ENCODE results near the gene TMEM74B. TPM values are rescaled to one million over a fixed set of nuclear protein-coding genes. Genes with fewer than 3 reads are reported as not detected.
"Not testable (repeated sequence)": the region's sequence is repeated elsewhere in the genome, so short reads cannot be mapped to it uniquely, and the experiment has no call there.

Gene TMEM74B
- 1.6 TPM for total RNA-seq

DNA sequence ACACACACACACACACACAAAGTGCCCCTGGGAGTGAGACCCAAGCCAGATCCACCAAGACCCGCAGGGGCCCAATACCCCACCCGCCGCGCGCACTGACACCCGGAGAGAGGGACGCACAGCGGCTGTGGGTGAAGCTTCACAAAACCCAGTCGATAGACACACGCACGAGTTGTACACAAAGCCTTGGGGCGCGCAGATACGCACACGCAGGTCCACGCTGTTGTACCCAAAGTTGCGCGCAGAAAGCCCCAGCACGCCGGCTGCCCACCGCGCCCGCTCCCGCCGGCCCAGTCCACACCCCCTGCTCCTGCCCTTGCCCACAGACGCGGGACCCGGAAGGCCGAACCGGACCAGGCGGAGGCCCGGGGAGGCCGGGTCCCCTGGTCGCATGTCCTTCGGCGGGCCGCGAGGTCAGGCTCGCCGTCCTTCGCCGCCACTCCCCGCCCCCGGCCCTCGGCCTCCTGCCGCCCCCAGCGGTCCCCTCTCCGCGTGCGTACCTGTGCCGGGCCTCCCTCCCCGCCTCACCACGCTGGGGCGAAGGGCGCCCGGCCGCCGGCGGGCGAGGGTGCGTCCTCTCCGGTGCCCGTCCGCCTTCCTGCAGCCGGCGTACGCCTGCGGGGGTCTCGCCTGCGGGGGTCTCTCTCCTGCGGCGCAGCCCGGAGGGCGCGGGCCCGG, at the start of gene TMEM74B:
Gene TMEM74B (minus strand): TSS at position 344 of the 678 bp plus-strand sequence. CDS start 1,180 bp downstream, outside the sequence.
- peak within 1 kb of the TSS in 2 of 3 donors; percentile 33 to 40 for H3K9ac ChIP-seq (ENCODE audit: low read depth in 1 of 3, low read length in 3 of 3)
- H3K36me3 ChIP-seq (ENCODE audit: control insufficient read depth in 3 of 3, insufficient read depth in 3 of 3, low read length in 3 of 3) = peaks cover 0 to 2% (median 0%) of the 10 kb centered on the region in 3 donors
- peak within 1 kb of the TSS; percentile 30 to 45 (median 40) for H3K4me3 ChIP-seq (ENCODE audit: low read length in 3 of 3)
- peaks cover 5 to 14% (median 11%) of the 10 kb centered on the region in 3 donors for H3K4me1 ChIP-seq (ENCODE audit: control insufficient read depth in 3 of 3, insufficient read depth in 3 of 3, low read length in 3 of 3)
- no peak within 1 kb of the TSS for H3K27ac ChIP-seq (ENCODE audit: low read depth, low read length)
- H3K27me3 ChIP-seq (ENCODE audit: control insufficient read depth in 3 of 3, insufficient read depth in 3 of 3, low read length in 3 of 3) = peaks cover 15 to 30% (median 23%) of the 10 kb centered on the region in 3 donors
- no peaks in the 10 kb centered on the region for H3K9me3 ChIP-seq (ENCODE audit: control insufficient read depth in 3 of 3, low read length in 3 of 3)

DNA sequence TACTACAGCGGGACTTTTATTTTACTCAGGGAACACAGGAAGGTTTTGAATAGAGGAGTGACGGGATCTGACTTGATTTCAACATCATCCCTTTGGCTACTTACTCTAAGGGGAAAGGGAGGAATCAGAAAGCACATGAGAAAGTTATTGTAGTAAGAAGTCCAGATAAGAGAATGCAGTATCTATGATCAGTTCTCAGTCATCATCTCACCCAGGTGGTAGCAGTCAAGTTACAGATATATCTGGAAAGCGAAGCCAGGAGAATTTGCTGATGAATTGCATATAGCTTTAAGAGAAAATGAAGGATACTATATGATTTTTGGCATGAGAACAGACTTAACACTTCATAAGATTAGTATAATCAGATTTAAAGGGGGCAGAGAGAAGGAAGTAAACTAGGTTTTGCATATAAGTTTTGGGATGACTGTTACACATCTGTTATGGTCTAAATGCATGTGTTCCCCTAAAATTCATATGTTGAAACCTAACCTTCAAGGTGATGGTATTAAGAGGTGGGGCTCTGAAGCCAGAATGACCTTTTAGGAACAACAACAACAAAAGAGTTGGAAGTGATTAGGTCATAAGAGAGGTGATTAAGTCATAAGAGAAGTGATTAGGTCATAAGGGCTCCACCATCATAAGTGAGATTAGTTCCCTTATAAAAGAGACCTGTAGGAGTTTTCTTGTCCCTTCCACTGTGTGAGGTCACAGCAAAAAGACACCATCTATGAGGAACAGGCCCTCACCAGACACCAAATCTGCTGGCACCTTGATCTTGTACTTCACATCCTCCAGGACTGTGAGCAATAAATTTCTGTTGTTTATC, 47.7 kb upstream of the TMEM74B start:
- no peak overlapping the region for H3K9ac ChIP-seq (ENCODE audit: low read depth in 1 of 3, low read length in 3 of 3)
- no peaks in the 10 kb centered on the region for H3K9me3 ChIP-seq (ENCODE audit: control insufficient read depth in 3 of 3, low read length in 3 of 3)
- H3K4me1 ChIP-seq (ENCODE audit: control insufficient read depth in 3 of 3, insufficient read depth in 3 of 3, low read length in 3 of 3) = no peaks in the 10 kb centered on the region
- peaks cover 0 to 7% (median 4%) of the 10 kb centered on the region in 3 donors for H3K27me3 ChIP-seq (ENCODE audit: control insufficient read depth in 3 of 3, insufficient read depth in 3 of 3, low read length in 3 of 3)
- H3K4me3 ChIP-seq (ENCODE audit: low read length in 3 of 3) = no peak overlapping the region
- no peaks in the 10 kb centered on the region for H3K36me3 ChIP-seq (ENCODE audit: control insufficient read depth in 3 of 3, insufficient read depth in 3 of 3, low read length in 3 of 3)
- H3K27ac ChIP-seq (ENCODE audit: low read depth, low read length) = no peak overlapping the region

DNA sequence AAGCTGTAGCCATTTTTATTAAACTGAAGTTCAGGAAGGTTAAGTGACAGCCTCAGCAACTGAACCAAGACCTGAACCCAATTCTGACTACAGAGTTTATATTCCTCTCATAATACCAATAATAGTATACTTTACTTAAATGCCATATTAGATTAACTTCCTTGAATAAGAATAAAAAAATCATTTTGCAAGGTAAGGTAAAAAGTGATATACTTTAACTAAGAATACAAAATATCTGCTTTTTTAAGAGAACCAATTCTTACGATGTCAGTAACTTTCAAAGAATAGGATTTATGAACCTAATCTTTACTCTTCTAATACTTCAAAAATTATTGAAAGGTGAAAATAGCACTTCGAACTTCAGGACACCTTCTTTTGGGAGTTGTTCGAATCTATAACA, 44.8 kb upstream of the TMEM74B start:
- no peak overlapping the region for H3K27ac ChIP-seq (ENCODE audit: low read depth, low read length)
- no peaks in the 10 kb centered on the region for H3K36me3 ChIP-seq (ENCODE audit: control insufficient read depth in 3 of 3, insufficient read depth in 3 of 3, low read length in 3 of 3)
- H3K4me1 ChIP-seq (ENCODE audit: control insufficient read depth in 3 of 3, insufficient read depth in 3 of 3, low read length in 3 of 3) = peaks cover 3 to 10% (median 7%) of the 10 kb centered on the region in 3 donors
- no peak overlapping the region for H3K4me3 ChIP-seq (ENCODE audit: low read length in 3 of 3)
- H3K9me3 ChIP-seq (ENCODE audit: control insufficient read depth in 3 of 3, low read length in 3 of 3) = no peaks in the 10 kb centered on the region
- no peak overlapping the region for H3K9ac ChIP-seq (ENCODE audit: low read depth in 1 of 3, low read length in 3 of 3)
- peaks cover 0 to 13% (median 9%) of the 10 kb centered on the region in 3 donors for H3K27me3 ChIP-seq (ENCODE audit: control insufficient read depth in 3 of 3, insufficient read depth in 3 of 3, low read length in 3 of 3)

DNA sequence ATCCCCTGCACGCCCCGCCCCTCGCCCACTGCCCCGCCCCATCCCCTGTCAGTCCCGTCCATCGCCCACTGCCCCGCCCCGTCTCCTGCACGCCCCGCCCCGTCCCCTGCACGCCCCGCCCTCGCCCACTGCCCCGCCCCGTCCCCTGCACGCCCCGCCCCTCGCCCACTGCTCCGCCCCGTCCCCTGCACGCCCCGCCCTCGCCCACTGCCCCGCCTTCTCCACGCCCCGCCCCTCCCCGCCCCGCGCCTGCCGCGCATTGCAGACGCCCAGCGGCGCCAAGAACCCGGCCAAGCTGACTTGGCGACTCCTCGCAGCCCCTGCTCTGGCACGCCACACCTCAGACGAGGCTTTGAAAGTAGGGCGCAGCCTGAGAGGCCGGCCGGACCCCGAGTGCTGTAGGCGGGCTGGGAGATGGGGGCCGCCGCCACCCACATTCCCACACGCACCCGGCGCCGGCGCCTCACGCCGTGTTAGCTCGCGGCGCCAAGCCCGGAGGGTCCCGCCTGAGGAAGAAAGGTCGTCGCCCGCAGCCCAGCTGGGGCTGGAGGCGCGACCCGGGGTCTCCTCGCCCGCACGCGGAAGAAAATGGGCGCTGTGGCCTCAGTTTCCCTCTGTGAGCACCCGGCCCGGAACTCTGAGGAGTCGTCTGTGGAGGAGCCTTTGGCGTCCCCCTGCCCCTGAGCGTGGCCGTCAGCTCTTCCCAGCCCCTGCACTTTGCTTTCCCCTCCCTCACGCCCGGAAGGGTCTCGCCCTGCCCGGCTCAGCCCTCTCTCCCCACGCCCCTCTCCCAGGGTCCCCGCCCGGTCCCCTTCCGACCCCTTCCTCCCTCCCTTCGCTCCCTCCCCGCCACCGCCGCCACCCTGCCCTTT, 41.2 kb upstream of the TMEM74B start, which contains the start of gene RAD21L1:
Gene RAD21L1 (plus strand): TSS at position 262 of the 872 bp plus-strand sequence. CDS start 2,410 bp downstream, outside the sequence.
- Histone ChIP-seq H3K4me1 (ENCODE audit: control insufficient read depth in 3 of 3, insufficient read depth in 3 of 3, low read length in 3 of 3) (peaks cover 3 to 10% (median 7%) of the 10 kb centered on the region in 3 donors), H3K36me3 (ENCODE audit: control insufficient read depth in 3 of 3, insufficient read depth in 3 of 3, low read length in 3 of 3) (no peaks in the 10 kb centered on the region), H3K9ac (ENCODE audit: low read depth in 1 of 3, low read length in 3 of 3) (peak within 1 kb of the TSS; percentile 33 to 66 (median 65)), H3K9me3 (ENCODE audit: control insufficient read depth in 3 of 3, low read length in 3 of 3) (no peaks in the 10 kb centered on the region), H3K27ac (ENCODE audit: low read depth, low read length) (no peak within 1 kb of the TSS), H3K27me3 (ENCODE audit: control insufficient read depth in 3 of 3, insufficient read depth in 3 of 3, low read length in 3 of 3) (peaks cover 0 to 13% (median 9%) of the 10 kb centered on the region in 3 donors), H3K4me3 (ENCODE audit: low read length in 3 of 3) (peak within 1 kb of the TSS; percentile 51 to 73 (median 68))

DNA sequence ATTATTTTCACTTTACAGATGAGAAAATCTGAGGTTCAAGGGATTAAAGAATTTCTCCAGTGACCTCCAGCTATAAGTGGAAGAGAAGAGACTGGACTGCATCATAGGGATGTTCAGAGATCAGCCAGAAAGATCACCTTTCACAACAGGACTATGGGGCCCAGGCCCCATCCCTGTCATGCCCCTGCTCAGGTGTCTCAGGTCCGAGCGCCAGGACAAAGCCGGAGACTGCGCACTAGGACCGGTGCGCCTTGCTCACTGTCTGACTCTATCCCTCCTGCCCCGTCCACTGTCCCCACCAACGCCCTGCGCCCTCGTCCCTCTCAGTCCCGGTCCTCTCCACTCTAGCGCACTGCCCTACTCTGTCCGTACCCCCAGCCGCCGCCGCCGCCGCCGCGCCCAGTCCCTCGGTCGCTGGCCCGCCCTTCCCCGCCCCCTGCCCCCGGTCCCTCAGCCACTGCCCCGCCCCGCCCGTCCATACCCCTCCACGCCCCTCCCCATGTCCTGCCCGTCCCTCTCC, 40.5 kb upstream of the TMEM74B start:
- no peaks in the 10 kb centered on the region for H3K9me3 ChIP-seq (ENCODE audit: control insufficient read depth in 3 of 3, low read length in 3 of 3)
- no peaks in the 10 kb centered on the region for H3K36me3 ChIP-seq (ENCODE audit: control insufficient read depth in 3 of 3, insufficient read depth in 3 of 3, low read length in 3 of 3)
- H3K27ac ChIP-seq (ENCODE audit: low read depth, low read length) = no peak overlapping the region
- no peak overlapping the region for H3K9ac ChIP-seq (ENCODE audit: low read depth in 1 of 3, low read length in 3 of 3)
- H3K4me1 ChIP-seq (ENCODE audit: control insufficient read depth in 3 of 3, insufficient read depth in 3 of 3, low read length in 3 of 3) = peaks cover 3 to 10% (median 7%) of the 10 kb centered on the region in 3 donors
- peaks cover 0 to 13% (median 9%) of the 10 kb centered on the region in 3 donors for H3K27me3 ChIP-seq (ENCODE audit: control insufficient read depth in 3 of 3, insufficient read depth in 3 of 3, low read length in 3 of 3)
- H3K4me3 ChIP-seq (ENCODE audit: low read length in 3 of 3) = peak overlapping the region in 2 of 3 donors; percentile 64 to 65

DNA sequence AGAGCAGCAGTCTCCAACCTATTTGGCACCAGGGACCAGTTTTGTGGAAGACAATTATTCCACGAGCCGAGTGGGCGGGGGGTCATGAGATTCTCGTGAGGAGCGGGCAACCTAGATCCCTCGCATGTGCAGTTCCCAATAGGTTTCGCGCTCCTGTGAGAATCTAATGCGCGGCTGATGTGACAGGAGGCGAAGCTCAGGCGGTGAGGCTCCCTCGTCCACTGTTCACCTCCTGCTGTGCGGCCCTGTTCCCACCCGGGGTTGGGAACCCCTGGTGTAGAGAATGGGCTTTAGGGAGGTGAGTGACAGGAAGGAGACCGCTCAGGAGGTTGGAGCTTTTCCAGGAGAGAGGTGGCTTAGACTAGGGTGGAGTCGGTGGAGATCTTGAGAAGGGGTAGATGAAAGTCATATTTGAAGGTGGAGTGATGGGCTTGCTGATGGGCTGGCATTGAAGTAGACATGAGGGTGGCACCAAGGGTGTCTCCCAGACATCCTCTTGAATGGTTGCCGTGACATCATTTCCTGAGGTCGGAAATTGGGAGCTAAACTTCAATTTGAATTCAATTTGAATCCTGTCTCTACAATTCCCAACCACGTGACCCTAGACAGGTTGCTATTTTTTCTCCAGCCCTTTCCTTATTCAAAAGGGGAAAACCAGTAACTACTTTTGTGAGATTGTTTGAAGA, 39.6 kb upstream of the TMEM74B start:
- no peak overlapping the region for H3K27ac ChIP-seq (ENCODE audit: low read depth, low read length)
- no peaks in the 10 kb centered on the region for H3K9me3 ChIP-seq (ENCODE audit: control insufficient read depth in 3 of 3, low read length in 3 of 3)
- H3K36me3 ChIP-seq (ENCODE audit: control insufficient read depth in 3 of 3, insufficient read depth in 3 of 3, low read length in 3 of 3) = no peaks in the 10 kb centered on the region
- peaks cover 3 to 10% (median 7%) of the 10 kb centered on the region in 3 donors for H3K4me1 ChIP-seq (ENCODE audit: control insufficient read depth in 3 of 3, insufficient read depth in 3 of 3, low read length in 3 of 3)
- H3K4me3 ChIP-seq (ENCODE audit: low read length in 3 of 3) = no peak overlapping the region
- H3K27me3 ChIP-seq (ENCODE audit: control insufficient read depth in 3 of 3, insufficient read depth in 3 of 3, low read length in 3 of 3) = peaks cover 0 to 9% (median 7%) of the 10 kb centered on the region in 3 donors
- no peak overlapping the region for H3K9ac ChIP-seq (ENCODE audit: low read depth in 1 of 3, low read length in 3 of 3)

DNA sequence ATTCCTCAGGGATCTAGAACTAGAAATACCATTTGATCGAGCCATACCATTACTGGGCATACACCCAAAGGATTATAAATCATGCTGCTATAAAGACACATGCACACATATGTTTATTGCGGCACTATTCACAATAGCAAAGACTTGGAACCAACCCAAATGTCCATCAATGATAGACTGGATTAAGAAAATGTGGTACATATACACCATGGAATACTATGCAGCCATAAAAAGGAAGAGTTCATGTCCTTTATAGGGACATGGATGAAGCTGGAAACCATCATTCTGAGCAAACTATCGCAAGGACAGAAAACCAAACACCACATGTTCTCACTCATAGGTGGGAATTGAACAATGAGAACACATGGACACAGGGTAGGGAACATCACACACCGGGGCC, 38.0 kb upstream of the TMEM74B start:
- H3K4me3 ChIP-seq (ENCODE audit: low read length in 3 of 3); H3K27ac ChIP-seq (ENCODE audit: low read depth, low read length); H3K27me3 ChIP-seq (ENCODE audit: control insufficient read depth in 3 of 3, insufficient read depth in 3 of 3, low read length in 3 of 3); H3K9me3 ChIP-seq (ENCODE audit: control insufficient read depth in 3 of 3, low read length in 3 of 3); H3K36me3 ChIP-seq (ENCODE audit: control insufficient read depth in 3 of 3, insufficient read depth in 3 of 3, low read length in 3 of 3); H3K9ac ChIP-seq (ENCODE audit: low read depth in 1 of 3, low read length in 3 of 3): not testable (repeated sequence)
- peaks cover 3 to 10% (median 7%) of the 10 kb centered on the region in 3 donors for H3K4me1 ChIP-seq (ENCODE audit: control insufficient read depth in 3 of 3, insufficient read depth in 3 of 3, low read length in 3 of 3)

DNA sequence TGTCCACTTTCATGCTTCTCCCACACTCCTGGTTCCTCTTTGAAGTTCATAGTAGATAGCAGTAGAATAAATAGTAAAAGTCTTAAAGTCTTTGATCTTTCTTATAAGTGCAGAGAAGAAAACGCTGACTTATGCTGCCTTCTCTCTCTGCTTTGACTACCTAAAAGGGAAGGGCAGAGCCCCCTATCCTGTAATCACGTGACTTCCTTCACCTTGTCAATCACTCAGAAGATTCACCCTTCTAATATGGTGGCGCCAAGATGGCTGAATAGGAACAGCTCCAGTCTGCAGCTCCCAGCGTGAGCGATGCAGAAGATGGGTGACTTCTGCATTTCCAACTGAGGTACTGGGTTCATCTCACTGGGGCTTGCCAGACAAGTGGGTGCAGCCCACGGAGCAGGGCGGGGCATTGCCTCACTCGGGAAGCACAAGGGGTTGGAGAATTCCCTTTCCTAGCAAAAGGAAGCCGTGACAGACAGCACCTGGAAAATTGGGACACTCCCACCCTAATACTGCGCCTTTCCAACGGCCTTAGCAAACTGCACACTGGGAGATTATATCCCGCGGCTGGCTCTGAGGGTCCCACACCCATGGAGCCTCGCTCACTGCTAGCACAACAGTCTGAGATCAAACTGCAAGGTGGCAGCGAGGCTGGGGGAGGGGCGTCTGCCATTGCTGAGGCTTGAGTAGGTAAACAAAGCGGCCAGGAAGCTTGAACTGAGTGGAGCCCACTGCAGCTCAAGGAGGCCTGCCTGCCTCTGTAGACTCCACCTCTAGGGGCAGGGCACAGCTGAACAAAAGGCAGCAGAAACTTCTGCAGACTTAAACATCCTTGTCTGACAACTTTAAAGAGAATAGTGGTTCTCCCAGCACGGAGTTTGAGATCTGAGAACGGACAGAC, 32.0 kb upstream of the TMEM74B start:
- not testable (repeated sequence) for H3K9me3 ChIP-seq (ENCODE audit: control insufficient read depth in 3 of 3, low read length in 3 of 3); H3K9ac ChIP-seq (ENCODE audit: low read depth in 1 of 3, low read length in 3 of 3); H3K4me3 ChIP-seq (ENCODE audit: low read length in 3 of 3); H3K27me3 ChIP-seq (ENCODE audit: control insufficient read depth in 3 of 3, insufficient read depth in 3 of 3, low read length in 3 of 3); H3K27ac ChIP-seq (ENCODE audit: low read depth, low read length); H3K4me1 ChIP-seq (ENCODE audit: control insufficient read depth in 3 of 3, insufficient read depth in 3 of 3, low read length in 3 of 3); H3K36me3 ChIP-seq (ENCODE audit: control insufficient read depth in 3 of 3, insufficient read depth in 3 of 3, low read length in 3 of 3)
